AG04449 (cell line): ENCODE results near the gene CAVIN4.

Experiments
- CTCF ChIA-PET: fragments of 350-600 bp; formaldehyde crosslinking; extraction: SDS; loops from one replicate; lab custom pipeline; 2021; ENCODE audit warnings: antibody characterized with exemption; lab: Yijun Ruan, JAX
- POLR2A ChIA-PET: fragments of 400-600, 350-600 bp; formaldehyde crosslinking; extraction: SDS; loops from one replicate; lab custom pipeline; 2020; ENCODE audit warnings: antibody characterized with exemption, inconsistent platforms; lab: Yijun Ruan, JAX
- DNase-seq: peaks from one replicate; pipeline ENCODE4 v3.0.0-alpha.2; 2010; ENCODE audit warnings: low read depth, low spot score
- H3K4me3 ChIP-seq: 2 replicates; pipeline ENCODE4 v1.5.1; 2011; ENCODE audit warnings: low read depth, mild to moderate bottlenecking, control low read depth, low read length
- TF ChIP-seq, protein P1 (sequence below): IDR thresholded peaks from one replicate; pipeline ENCODE4 v1.5.1; 2011; ENCODE audit warnings: mild to moderate bottlenecking, moderate library complexity, low read length, control low read depth, inconsistent platforms; ENCODE audit not compliant: insufficient read depth; ENCODE audit errors: missing control alignments

Gene CAVIN4

GRCh38 chr9:100626949-100627348 is 49.1 kb downstream of the CAVIN4 start:
- no peak for DNase-seq
- no peak overlapping the region for H3K4me3 ChIP-seq
- TF ChIP-seq, protein P1, sequence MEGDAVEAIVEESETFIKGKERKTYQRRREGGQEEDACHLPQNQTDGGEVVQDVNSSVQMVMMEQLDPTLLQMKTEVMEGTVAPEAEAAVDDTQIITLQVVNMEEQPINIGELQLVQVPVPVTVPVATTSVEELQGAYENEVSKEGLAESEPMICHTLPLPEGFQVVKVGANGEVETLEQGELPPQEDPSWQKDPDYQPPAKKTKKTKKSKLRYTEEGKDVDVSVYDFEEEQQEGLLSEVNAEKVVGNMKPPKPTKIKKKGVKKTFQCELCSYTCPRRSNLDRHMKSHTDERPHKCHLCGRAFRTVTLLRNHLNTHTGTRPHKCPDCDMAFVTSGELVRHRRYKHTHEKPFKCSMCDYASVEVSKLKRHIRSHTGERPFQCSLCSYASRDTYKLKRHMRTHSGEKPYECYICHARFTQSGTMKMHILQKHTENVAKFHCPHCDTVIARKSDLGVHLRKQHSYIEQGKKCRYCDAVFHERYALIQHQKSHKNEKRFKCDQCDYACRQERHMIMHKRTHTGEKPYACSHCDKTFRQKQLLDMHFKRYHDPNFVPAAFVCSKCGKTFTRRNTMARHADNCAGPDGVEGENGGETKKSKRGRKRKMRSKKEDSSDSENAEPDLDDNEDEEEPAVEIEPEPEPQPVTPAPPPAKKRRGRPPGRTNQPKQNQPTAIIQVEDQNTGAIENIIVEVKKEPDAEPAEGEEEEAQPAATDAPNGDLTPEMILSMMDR: no peak
- ChIA-PET CTCF (no interaction called here), POLR2A (no interaction called here)

- POLR2A ChIA-PET: no interaction called here
Measured at GRCh38 chr9:100637787-100638186, 59.9 kb downstream of the CAVIN4 start.

More at GRCh38 chr9:100637787-100638186, 59.9 kb downstream of the CAVIN4 start:
- DNase-seq: no peak
- no peak overlapping the region for H3K4me3 ChIP-seq
- TF ChIP-seq, protein P1: no peak
- CTCF ChIA-PET: no interaction called here
